ENCODE measurements around the gene REV3L.

GRCh38 chr6:111487661-111488060, 4.6 kb upstream of the REV3L start:
- TF ChIP-seq CTCF (conservative IDR thresholded peaks at IDR 0.05 in 1 of 2, IDR thresholded peaks at IDR 0.05 in 1 of 2; ENCODE audit: extremely low read depth in 1 of 2, insufficient read depth in 1 of 2, low read depth in 1 of 2, low read length in 2 of 2) (no peak), EZH2 (IDR thresholded peaks at IDR 0.05; ENCODE audit: borderline replicate concordance, low read length) (no peak)

Data from mammary epithelial cell (primary cell).